Peyer's patch (tissue), 4 donors: ENCODE measurements around the gene PHYKPL. TPM values are rescaled to one million over a fixed set of nuclear protein-coding genes. Genes with fewer than 3 reads are reported as not detected.

Experiments used
- DNase-seq, 3 donors: peaks; one replicate each; pipeline ENCODE4 v3.0.0-alpha.2; 2017 to 2019
- H3K27ac ChIP-seq, 4 donors: fragments of 200-600 bp; sonication (generic); one replicate each; pipeline ENCODE4 v1.5.1; 2016 to 2019
- H3K27me3 ChIP-seq, 2 donors: fragments of 200-600 bp; sonication (generic); one replicate each; pipeline ENCODE4 v1.5.1; 2019
- H3K36me3 ChIP-seq, 3 donors: fragments of 200-600 bp; sonication (generic); one replicate each; pipeline ENCODE4 v1.5.1; 2016 to 2019
- H3K4me1 ChIP-seq, 4 donors: fragments of 200-600 bp; sonication (generic); one replicate each; pipeline ENCODE4 v1.5.1; 2016 to 2019
- H3K4me3 ChIP-seq, 4 donors: fragments of 200-600 bp; sonication (generic); 1 replicate in 3 of 4; 2 replicates in 1 of 4; pipeline ENCODE4 v1.5.1; 2016 to 2019; ENCODE audit warnings: mild to moderate bottlenecking in 1 of 4
- H3K9me3 ChIP-seq, 4 donors: fragments of 200-600 bp; sonication (generic); one replicate each; pipeline ENCODE4 v1.5.1; 2016 to 2019; ENCODE audit warnings: mild to moderate bottlenecking in 1 of 4
- CTCF ChIP-seq, 6 experiments: fragments of 450-650 bp in 4 of 6; fragments of 200-600 bp in 2 of 6; sonication (generic) in 1 of 6; IDR thresholded peaks; one replicate each; pipeline ENCODE4 v1.5.1; 2017 to 2019; ENCODE audit warnings: antibody characterized with exemption in 6 of 6, mild to moderate bottlenecking in 3 of 6, moderate library complexity in 1 of 6
- POLR2A ChIP-seq, 2 donors: fragments of 450-650 bp; IDR thresholded peaks; one replicate each; pipeline ENCODE4 v1.5.1; 2017; ENCODE audit warnings: antibody characterized with exemption in 2 of 2, mild to moderate bottlenecking in 2 of 2, moderate library complexity in 2 of 2
- total RNA-seq, 4 donors: library from RNA; depleted of rRNA; stranded (reverse); fragments of >200 nt; gene quantifications; one replicate each; pipeline ENCODE4 v1.1.0, GENCODE V29; 2016

The PHYKPL gene
- total RNA-seq, 4 donors from 2014 or later: 180 to 441 (median 280) TPM

DNA sequence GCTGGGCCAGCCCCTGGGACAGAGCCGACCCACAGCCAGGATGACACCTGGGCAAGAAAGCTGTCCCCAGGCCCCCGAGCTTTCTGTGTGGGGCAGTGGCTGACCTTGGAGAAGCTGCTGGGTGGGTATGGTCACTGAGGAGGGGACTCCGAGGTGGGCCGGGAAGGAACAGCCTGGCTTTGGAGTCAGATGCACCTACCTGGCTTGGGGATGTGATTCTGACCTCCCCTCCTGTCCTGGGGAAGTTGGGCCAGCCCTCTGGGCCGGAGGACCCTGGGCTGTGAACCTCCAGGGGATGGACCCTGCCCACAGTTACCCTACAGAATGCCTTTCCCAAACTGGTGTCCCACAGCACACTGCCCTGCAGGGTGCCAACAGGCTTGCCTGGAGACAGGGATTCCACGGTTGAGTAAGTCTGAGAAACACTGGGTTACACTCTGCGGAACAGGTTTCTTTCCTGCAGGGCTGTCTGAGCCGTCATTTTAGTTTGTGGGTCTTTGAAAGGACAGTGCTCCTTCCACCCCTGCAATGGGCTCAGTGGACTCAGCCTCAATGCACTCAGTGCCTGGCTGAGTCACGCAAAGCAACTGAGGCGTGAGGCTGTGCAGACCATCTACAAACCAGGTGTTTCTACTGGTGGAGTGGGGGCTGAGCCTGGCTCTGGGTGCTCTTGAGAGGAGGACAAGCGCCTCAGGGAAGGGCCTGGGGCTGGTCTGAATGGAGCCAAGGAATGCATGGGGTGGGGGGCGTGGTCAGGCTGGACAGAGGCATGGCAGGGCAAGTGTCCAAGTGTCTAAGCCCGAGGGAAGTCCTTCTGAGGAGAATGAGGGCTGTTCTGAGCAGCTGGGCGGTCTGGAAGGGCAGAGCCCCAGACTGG is 41.3 kb upstream of the PHYKPL start:
- Histone ChIP-seq H3K27ac (no peak overlapping the region), H3K27me3 (no peaks in the 10 kb centered on the region), H3K36me3 (no peaks in the 10 kb centered on the region), H3K4me1 (no peaks in the 10 kb centered on the region), H3K4me3 (no peak overlapping the region), H3K9me3 (no peaks in the 10 kb centered on the region)
- no peak for DNase-seq
- TF ChIP-seq POLR2A (IDR thresholded peaks at IDR 0.05) (no peak), CTCF (IDR thresholded peaks at IDR 0.05) (no peak)

- Histone ChIP-seq H3K9me3 (no peaks in the 10 kb centered on the region), H3K4me1 (no peaks in the 10 kb centered on the region), H3K27me3 (no peaks in the 10 kb centered on the region), H3K4me3 (no peak overlapping the region), H3K27ac (no peak overlapping the region), H3K36me3 (no peaks in the 10 kb centered on the region)
- no peak for DNase-seq
- TF ChIP-seq CTCF (IDR thresholded peaks at IDR 0.05) (no peak), POLR2A (IDR thresholded peaks at IDR 0.05) (no peak)
These were observed 40.4 kb upstream of the PHYKPL start for GRCh38 chr5:178273041-178273440.

DNA sequence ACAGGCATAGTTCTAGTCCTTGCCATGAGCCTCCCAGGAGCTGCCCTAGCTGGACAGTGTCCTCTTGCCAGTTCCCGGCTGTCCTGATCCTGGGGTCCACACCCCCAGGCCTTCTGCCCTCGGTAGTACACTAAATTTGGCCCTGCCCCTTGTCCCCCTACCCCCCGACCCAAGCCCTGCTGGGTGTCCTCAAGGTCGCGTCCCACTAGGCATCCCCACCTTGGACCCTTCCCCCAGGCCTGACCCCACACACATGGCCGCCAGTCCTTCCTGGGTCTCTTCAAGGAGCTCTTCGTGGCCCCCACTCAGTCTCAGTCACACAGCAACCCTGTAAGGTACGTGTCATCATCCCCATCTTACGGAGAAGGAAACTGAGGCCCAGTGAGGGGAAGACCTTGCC is 40.0 kb upstream of the PHYKPL start:
- TF ChIP-seq CTCF (IDR thresholded peaks at IDR 0.05) (no peak), POLR2A (IDR thresholded peaks at IDR 0.05) (no peak)
- no peaks in the 10 kb centered on the region for H3K4me1 ChIP-seq
- H3K36me3 ChIP-seq: no peaks in the 10 kb centered on the region
- no peak overlapping the region for H3K4me3 ChIP-seq
- H3K27me3 ChIP-seq: no peaks in the 10 kb centered on the region
- no peak overlapping the region for H3K27ac ChIP-seq
- no peak for DNase-seq
- H3K9me3 ChIP-seq: no peaks in the 10 kb centered on the region

DNA sequence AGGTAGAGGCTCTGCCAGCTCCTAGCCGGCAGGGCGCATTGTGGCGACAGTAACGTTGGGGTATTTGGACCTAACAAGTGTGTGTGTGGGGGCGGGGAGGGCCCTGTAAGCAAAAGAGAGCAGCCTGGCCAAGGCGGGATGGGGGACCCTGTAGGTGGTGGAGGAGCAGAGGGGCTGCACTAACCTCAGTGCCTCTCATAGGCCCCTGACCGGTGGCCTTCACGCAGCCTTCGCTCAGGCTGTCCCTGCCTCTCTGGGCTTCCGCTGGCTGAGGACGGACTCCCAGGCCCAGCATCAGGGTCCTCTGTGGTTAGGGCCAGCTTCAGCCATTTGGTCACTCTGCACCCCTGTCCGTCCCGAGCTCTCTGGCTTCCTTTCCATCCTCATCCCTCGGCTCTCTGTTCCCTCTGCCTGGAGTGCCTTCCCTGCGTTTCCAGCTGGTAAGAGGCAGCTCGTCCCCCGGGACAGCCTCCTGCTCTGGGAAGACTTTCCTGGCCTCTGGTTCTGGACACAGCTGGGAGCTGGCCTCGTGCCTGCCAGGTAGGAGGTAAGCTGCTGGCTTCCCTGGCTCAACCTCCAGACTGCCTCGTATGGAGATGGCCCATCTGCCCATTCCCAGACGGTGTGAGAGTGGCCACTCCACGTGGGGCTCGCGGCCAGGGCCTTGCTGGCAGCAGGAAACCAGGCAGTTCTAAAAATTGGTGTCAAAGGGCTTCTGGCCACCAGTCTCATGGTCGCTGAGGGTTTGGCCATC is 39.3 kb upstream of the PHYKPL start:
- no peaks in the 10 kb centered on the region for H3K4me1 ChIP-seq
- TF ChIP-seq CTCF (IDR thresholded peaks at IDR 0.05) (no peak), POLR2A (IDR thresholded peaks at IDR 0.05) (no peak)
- no peaks in the 10 kb centered on the region for H3K27me3 ChIP-seq
- no peaks in the 10 kb centered on the region for H3K36me3 ChIP-seq
- H3K4me3 ChIP-seq: no peak overlapping the region
- no peak for DNase-seq
- no peaks in the 10 kb centered on the region for H3K9me3 ChIP-seq
- no peak overlapping the region for H3K27ac ChIP-seq

GRCh38 chr5:178271231-178271630 is 38.6 kb upstream of the PHYKPL start:
- H3K27ac ChIP-seq: no peak overlapping the region
- H3K4me3 ChIP-seq: no peak overlapping the region
- no peaks in the 10 kb centered on the region for H3K36me3 ChIP-seq
- TF ChIP-seq CTCF (IDR thresholded peaks at IDR 0.05) (no peak), POLR2A (IDR thresholded peaks at IDR 0.05) (no peak)
- H3K9me3 ChIP-seq: no peaks in the 10 kb centered on the region
- DNase-seq: no peak
- H3K4me1 ChIP-seq: no peaks in the 10 kb centered on the region
- no peaks in the 10 kb centered on the region for H3K27me3 ChIP-seq
